HAP-1 (cell line): ENCODE results near the gene TGFBR1.

Experiments
- DNase-seq, 2 experiments: peaks; one replicate each; pipeline ENCODE4 v3.0.0-alpha.2; 2016 to 2020; ENCODE audit warnings: low spot score in 2 of 2
- H3K27me3 ChIP-seq: fragments of 250-450 bp; sonication (Bioruptor Pico); 2 replicates; pipeline ENCODE4 v1.5.1; 2020; ENCODE audit warnings: low read depth, mild to moderate bottlenecking, moderate library complexity
- H3K36me3 ChIP-seq: fragments of 250-450 bp; sonication (Bioruptor Pico); replicated peaks from 2 replicates; pipeline ENCODE4 v1.5.1; 2020; ENCODE audit warnings: mild to moderate bottlenecking
- H3K4me1 ChIP-seq: fragments of 250-450 bp; sonication (Bioruptor Pico); 2 replicates; pipeline ENCODE4 v1.5.1; 2020; ENCODE audit warnings: mild to moderate bottlenecking
- H3K4me3 ChIP-seq: fragments of 250-450 bp; sonication (Bioruptor Pico); 2 replicates; pipeline ENCODE4 v1.5.1; 2020; ENCODE audit warnings: mild to moderate bottlenecking, moderate library complexity
- H3K9me3 ChIP-seq: fragments of 250-450 bp; sonication (Bioruptor Pico); 2 replicates; pipeline ENCODE4 v1.5.1; 2020; ENCODE audit warnings: mild to moderate bottlenecking, moderate library complexity
- in situ Hi-C: fragments of 300-500 bp; cut with MboI; formaldehyde crosslinking; loops from 3 replicates; pipeline ENCODE4 v1.14.3; 2020; ENCODE audit warnings: low sequenced_read_pairs, inconsistent platforms, mixed read lengths

TGFBR1 gene

GRCh38 chr9:99167694-99168093, 62.8 kb downstream of the TGFBR1 start:
- Histone ChIP-seq H3K9me3 (no peaks in the 10 kb centered on the region), H3K4me3 (no peak overlapping the region), H3K36me3 (no peaks in the 10 kb centered on the region), H3K27me3 (no peaks in the 10 kb centered on the region), H3K4me1 (peaks cover 11% of the 10 kb centered on the region)
- in situ Hi-C loops, result no loop called here
- DNase-seq, result no peak

- in situ Hi-C loops, result no loop called here
- Histone ChIP-seq H3K9me3 (no peaks in the 10 kb centered on the region), H3K36me3 (no peaks in the 10 kb centered on the region), H3K27me3 (no peaks in the 10 kb centered on the region), H3K4me1 (peaks cover 22% of the 10 kb centered on the region), H3K4me3 (no peak overlapping the region)
- no peak for DNase-seq
These were observed 64.2 kb downstream of the TGFBR1 start for GRCh38 chr9:99169086-99169485.

- in situ Hi-C loops, result no loop called here
- Histone ChIP-seq H3K4me1 (peaks cover 23% of the 10 kb centered on the region), H3K9me3 (no peaks in the 10 kb centered on the region), H3K27me3 (no peaks in the 10 kb centered on the region), H3K36me3 (no peaks in the 10 kb centered on the region), H3K4me3 (no peak overlapping the region)
- peak; percentile 57 to 58 for DNase-seq
These were observed 65.3 kb downstream of the TGFBR1 start for GRCh38 chr9:99169982-99170761.

GRCh38 chr9:99171225-99172123, 66.6 kb downstream of the TGFBR1 start:
- no peaks in the 10 kb centered on the region for H3K36me3 ChIP-seq
- no peaks in the 10 kb centered on the region for H3K9me3 ChIP-seq
- H3K4me3 ChIP-seq, result no peak overlapping the region
- peaks cover 23% of the 10 kb centered on the region for H3K4me1 ChIP-seq
- in situ Hi-C loops, result no loop called here
- H3K27me3 ChIP-seq, result no peaks in the 10 kb centered on the region
- DNase-seq, result no peak

- H3K36me3 ChIP-seq, result no peaks in the 10 kb centered on the region
- no peak overlapping the region for H3K4me3 ChIP-seq
- in situ Hi-C loops, result no loop called here
- no peaks in the 10 kb centered on the region for H3K9me3 ChIP-seq
- no peaks in the 10 kb centered on the region for H3K27me3 ChIP-seq
- peak in 1 of 2 experiments; percentile 26 for DNase-seq
- H3K4me1 ChIP-seq, result peaks cover 23% of the 10 kb centered on the region
These were observed 67.5 kb downstream of the TGFBR1 start for GRCh38 chr9:99172124-99173091.

- H3K9me3 ChIP-seq, result no peaks in the 10 kb centered on the region
- in situ Hi-C loops, result no loop called here
- H3K4me1 ChIP-seq, result peaks cover 20% of the 10 kb centered on the region
- DNase-seq, result peak; percentile 27 to 31
- no peaks in the 10 kb centered on the region for H3K27me3 ChIP-seq
- H3K4me3 ChIP-seq, result no peak overlapping the region
- H3K36me3 ChIP-seq, result no peaks in the 10 kb centered on the region
These were observed 68.9 kb downstream of the TGFBR1 start for GRCh38 chr9:99173570-99174504.

GRCh38 chr9:99176527-99177013, 71.7 kb downstream of the TGFBR1 start:
- Histone ChIP-seq H3K36me3 (no peaks in the 10 kb centered on the region), H3K4me1 (peaks cover 15% of the 10 kb centered on the region), H3K4me3 (no peak overlapping the region), H3K9me3 (no peaks in the 10 kb centered on the region), H3K27me3 (no peaks in the 10 kb centered on the region)
- DNase-seq, result no peak
- in situ Hi-C loops, result loop anchor here (25.0 kb wide), 2 partner anchors 836 to 1411 kb away; partner anchors contain the start of gene CAVIN4

- no peaks in the 10 kb centered on the region for H3K27me3 ChIP-seq
- in situ Hi-C loops, result loop anchor here (25.0 kb wide), 2 partner anchors 835 to 1410 kb away; partner anchors contain the start of gene CAVIN4
- no peak overlapping the region for H3K4me3 ChIP-seq
These were observed 72.9 kb downstream of the TGFBR1 start for GRCh38 chr9:99177576-99178366.

GRCh38 chr9:99178912-99179872, 74.3 kb downstream of the TGFBR1 start:
- H3K9me3 ChIP-seq, result no peaks in the 10 kb centered on the region
- no peak overlapping the region for H3K4me3 ChIP-seq
- peaks cover under 1% of the 10 kb centered on the region; the same call in 1 of the 2 replicates for H3K4me1 ChIP-seq
- in situ Hi-C loops, result loop anchor here (25.0 kb wide), 2 partner anchors 833 to 1408 kb away; partner anchors contain the start of gene CAVIN4
- no peaks in the 10 kb centered on the region for H3K36me3 ChIP-seq
- no peak for DNase-seq
- H3K27me3 ChIP-seq, result no peaks in the 10 kb centered on the region

More at GRCh38 chr9:99177576-99178366, 72.9 kb downstream of the TGFBR1 start:
- no peaks in the 10 kb centered on the region for H3K9me3 ChIP-seq
- peaks cover 11% of the 10 kb centered on the region for H3K4me1 ChIP-seq
- no peak for DNase-seq
- no peaks in the 10 kb centered on the region for H3K36me3 ChIP-seq

GRCh38 chr9:99180199-99180598, 75.3 kb downstream of the TGFBR1 start:
- no peaks in the 10 kb centered on the region for H3K27me3 ChIP-seq
- no peaks in the 10 kb centered on the region for H3K36me3 ChIP-seq
- no peaks in the 10 kb centered on the region for H3K9me3 ChIP-seq
- DNase-seq, result no peak
- no peak overlapping the region for H3K4me3 ChIP-seq
- H3K4me1 ChIP-seq, result no peaks in the 10 kb centered on the region
- in situ Hi-C loops, result loop anchor here (25.0 kb wide), 2 partner anchors 832 to 1407 kb away; partner anchors contain the start of gene CAVIN4

- Histone ChIP-seq H3K27me3 (no peaks in the 10 kb centered on the region), H3K36me3 (no peaks in the 10 kb centered on the region), H3K4me3 (no peak overlapping the region), H3K4me1 (no peaks in the 10 kb centered on the region), H3K9me3 (no peaks in the 10 kb centered on the region)
- in situ Hi-C loops, result loop anchor here (25.0 kb wide), 2 partner anchors 832 to 1407 kb away; partner anchors contain the start of gene CAVIN4
- DNase-seq, result no peak
These were observed 75.7 kb downstream of the TGFBR1 start for GRCh38 chr9:99180662-99181061.
